GM21447 (cell line): ENCODE data around the gene ANKRD13B.
"Not testable (repeated sequence)": the region's sequence is repeated elsewhere in the genome, so short reads cannot be mapped to it uniquely, and the experiment has no call there.

Experiments used
- ATAC-seq: cut with Tn5 transposase; IDR thresholded peaks from one replicate; pipeline ENCODE4 v1.9.1; 2021; ENCODE audit not compliant: unreplicated experiment

The ANKRD13B gene

GRCh38 chr17:29640413-29640812 lies 47.5 kb downstream of the ANKRD13B start:
- ATAC-seq = no peak

GRCh38 chr17:29640981-29641642 lies 48.2 kb downstream of the ANKRD13B start:
- ATAC-seq = no peak

- ATAC-seq = no peak
Measured at GRCh38 chr17:29642171-29642611, 49.3 kb downstream of the ANKRD13B start.

- ATAC-seq = no peak
Measured at GRCh38 chr17:29643817-29644160, 50.9 kb downstream of the ANKRD13B start.

GRCh38 chr17:29645515-29646051 lies 52.7 kb downstream of the ANKRD13B start:
- ATAC-seq = no peak

- ATAC-seq = no peak
Measured at GRCh38 chr17:29648005-29648404, 55.1 kb downstream of the ANKRD13B start.

GRCh38 chr17:29649359-29649758 lies 56.4 kb downstream of the ANKRD13B start:
- no peak for ATAC-seq

GRCh38 chr17:29650396-29650795 lies 57.5 kb downstream of the ANKRD13B start:
- ATAC-seq = no peak

GRCh38 chr17:29651913-29652312 lies 59.0 kb downstream of the ANKRD13B start:
- ATAC-seq = not testable (repeated sequence)

- no peak for ATAC-seq
Measured at GRCh38 chr17:29652976-29653375, 60.0 kb downstream of the ANKRD13B start.

GRCh38 chr17:29653995-29654714 lies 61.2 kb downstream of the ANKRD13B start:
- no peak for ATAC-seq

- no peak for ATAC-seq
Measured at GRCh38 chr17:29655323-29655722, 62.4 kb downstream of the ANKRD13B start.

- ATAC-seq = no peak
Measured at GRCh38 chr17:29659155-29659554, 66.2 kb downstream of the ANKRD13B start.

GRCh38 chr17:29661213-29661612 lies 68.3 kb downstream of the ANKRD13B start:
- no peak for ATAC-seq

- no peak for ATAC-seq
Measured at GRCh38 chr17:29663155-29663554, 70.2 kb downstream of the ANKRD13B start.
